HEK293T (cell line): ENCODE results near the gene R3HDML.

ENCODE experiments used
- CTCF ChIA-PET: fragments of 350-600 bp; formaldehyde crosslinking; extraction: SDS; loops from one replicate; lab custom pipeline; 2021; ENCODE audit warnings: antibody characterized with exemption, inconsistent platforms; lab: Yijun Ruan, JAX
- POLR2A ChIA-PET: fragments of 350-600 bp; formaldehyde crosslinking; extraction: SDS; loops from one replicate; lab custom pipeline; 2020; ENCODE audit warnings: antibody characterized with exemption, inconsistent platforms; lab: Yijun Ruan, JAX
- DNase-seq: peaks from one replicate; pipeline ENCODE4 v3.0.0; 2012; ENCODE audit warnings: mixed read lengths; ENCODE audit errors: extremely low spot score
- ARNT ChIP-seq: fragments of 450-650 bp; IDR thresholded peaks from 2 replicates; pipeline ENCODE4 v1.6.1; 2017; ENCODE audit warnings: mild to moderate bottlenecking
- BHLHE40 ChIP-seq: fragments of 450-650 bp; IDR thresholded peaks from 2 replicates; pipeline ENCODE4 v1.6.1; 2016; ENCODE audit warnings: mild to moderate bottlenecking, moderate library complexity, borderline replicate concordance
- CTBP1 ChIP-seq: fragments of 450-650 bp; IDR thresholded peaks from 2 replicates; pipeline ENCODE4 v1.6.1; 2016; ENCODE audit warnings: borderline replicate concordance
- ELF4 ChIP-seq: fragments of 450-650 bp; IDR thresholded peaks from 2 replicates; pipeline ENCODE4 v1.6.1; 2017; ENCODE audit warnings: antibody characterized with exemption
- FOXA1 ChIP-seq: fragments of 450-650 bp; IDR thresholded peaks from 2 replicates; pipeline ENCODE4 v1.6.1; 2016; ENCODE audit warnings: mild to moderate bottlenecking
- FOXK2 ChIP-seq: fragments of 450-650 bp; IDR thresholded peaks from 2 replicates; pipeline ENCODE4 v1.6.1; 2016; ENCODE audit warnings: mild to moderate bottlenecking
- FOXM1 ChIP-seq: fragments of 450-650 bp; IDR thresholded peaks from 2 replicates; pipeline ENCODE4 v1.6.1; 2017; ENCODE audit warnings: mild to moderate bottlenecking, borderline replicate concordance
- HDGF ChIP-seq: fragments of 450-650 bp; IDR thresholded peaks from 2 replicates; pipeline ENCODE4 v1.6.1; 2017; ENCODE audit warnings: antibody characterized with exemption, borderline replicate concordance
- L3MBTL2 ChIP-seq: fragments of 450-650 bp; conservative IDR thresholded peaks from 2 replicates; pipeline ENCODE4 v1.6.1; 2016; ENCODE audit warnings: mild to moderate bottlenecking
- LEF1 ChIP-seq: fragments of 450-650 bp; IDR thresholded peaks from 2 replicates; pipeline ENCODE4 v1.6.1; 2017; ENCODE audit warnings: mild to moderate bottlenecking, borderline replicate concordance
- NFRKB ChIP-seq: fragments of 450-650 bp; IDR thresholded peaks from 2 replicates; pipeline ENCODE4 v1.6.1; 2016; ENCODE audit warnings: mild to moderate bottlenecking, moderate library complexity
- PKNOX1 ChIP-seq: fragments of 450-650 bp; IDR thresholded peaks from 2 replicates; pipeline ENCODE4 v1.6.1; 2016
- SP1 ChIP-seq: fragments of 450-650 bp; IDR thresholded peaks from 2 replicates; pipeline ENCODE4 v1.6.1; 2017
- SUZ12 ChIP-seq: fragments of 450-650 bp; IDR thresholded peaks from 2 replicates; pipeline ENCODE4 v1.6.1; 2016; ENCODE audit warnings: mild to moderate bottlenecking
- TARDBP ChIP-seq: fragments of 450-650 bp; IDR thresholded peaks from 2 replicates; pipeline ENCODE4 v1.6.1; 2016
- ZNF384 ChIP-seq: fragments of 450-650 bp; IDR thresholded peaks from 2 replicates; pipeline ENCODE4 v1.6.1; 2016

R3HDML gene

GRCh38 chr20:44357555-44358125 lies 20.8 kb downstream of the R3HDML start:
- CTCF ChIA-PET: no interaction called here
- TF ChIP-seq SP1 (no peak), FOXM1 (no peak), NFRKB (no peak), ELF4 (no peak), FOXK2 (no peak), SUZ12 (no peak), HDGF (no peak), PKNOX1 (no peak), TARDBP (no peak), CTBP1 (no peak), LEF1 (no peak), ZNF384 (no peak)
- DNase-seq: no peak
- POLR2A ChIA-PET: no interaction called here

GRCh38 chr20:44358776-44359175 lies 21.9 kb downstream of the R3HDML start:
- TF ChIP-seq SP1: no peak
- no peak for TF ChIP-seq ZNF384
- TF ChIP-seq TARDBP: no peak
- TF ChIP-seq ARNT: no peak
- no peak for TF ChIP-seq LEF1
- no peak for TF ChIP-seq BHLHE40
- TF ChIP-seq CTBP1: no peak
- no peak for TF ChIP-seq SUZ12
- TF ChIP-seq NFRKB: no peak
- TF ChIP-seq ELF4: no peak
- TF ChIP-seq PKNOX1: no peak
- TF ChIP-seq FOXK2: no peak
- TF ChIP-seq L3MBTL2: no peak
- TF ChIP-seq FOXA1: no peak
- no peak for TF ChIP-seq FOXM1
- no peak for TF ChIP-seq HDGF
- ChIA-PET CTCF (no interaction called here), POLR2A (no interaction called here)
- no peak for DNase-seq

- ChIA-PET POLR2A (no interaction called here), CTCF (interaction anchor here (0.6 kb wide), 1 partner anchor 131 kb away, joined by 8 read pairs; no protein-coding TSS in a partner anchor)
- no peak for DNase-seq
- TF ChIP-seq LEF1 (no peak), ELF4 (no peak), TARDBP (no peak), FOXK2 (no peak), ZNF384 (no peak), PKNOX1 (no peak), ARNT (no peak), NFRKB (no peak), CTBP1 (no peak), SP1 (no peak), FOXM1 (no peak), FOXA1 (no peak), SUZ12 (no peak), L3MBTL2 (no peak), BHLHE40 (no peak), HDGF (no peak)
These were observed 23.4 kb downstream of the R3HDML start for GRCh38 chr20:44360221-44360620.

GRCh38 chr20:44361021-44361420 lies 24.2 kb downstream of the R3HDML start:
- DNase-seq: no peak
- no peak for TF ChIP-seq HDGF
- TF ChIP-seq SUZ12: no peak
- TF ChIP-seq CTBP1: no peak
- no peak for TF ChIP-seq SP1
- TF ChIP-seq FOXK2: no peak
- TF ChIP-seq L3MBTL2: no peak
- CTCF ChIA-PET: interaction anchor here (1.0 kb wide), 1 partner anchor 23 kb away, joined by 3 read pairs; no protein-coding TSS in a partner anchor
- POLR2A ChIA-PET: no interaction called here

GRCh38 chr20:44362466-44362940 lies 25.7 kb downstream of the R3HDML start:
- no peak for DNase-seq
- CTCF ChIA-PET: no interaction called here
- TF ChIP-seq SUZ12 (no peak), LEF1 (no peak), TARDBP (no peak), FOXA1 (no peak), BHLHE40 (no peak), NFRKB (no peak)
- POLR2A ChIA-PET: no interaction called here

- CTCF ChIA-PET: no interaction called here
- no peak for DNase-seq
- no peak for TF ChIP-seq ELF4
- TF ChIP-seq ZNF384: no peak
- TF ChIP-seq CTBP1: no peak
- TF ChIP-seq TARDBP: no peak
- TF ChIP-seq LEF1: no peak
- TF ChIP-seq SP1: no peak
- TF ChIP-seq ARNT: no peak
- no peak for TF ChIP-seq FOXK2
- TF ChIP-seq NFRKB: no peak
- TF ChIP-seq L3MBTL2: no peak
- TF ChIP-seq PKNOX1: no peak
- no peak for TF ChIP-seq FOXM1
- no peak for TF ChIP-seq FOXA1
- TF ChIP-seq HDGF: no peak
- TF ChIP-seq SUZ12: no peak
- TF ChIP-seq BHLHE40: no peak
- POLR2A ChIA-PET: no interaction called here
These were observed 27.2 kb downstream of the R3HDML start for GRCh38 chr20:44364068-44364467.
